ENCODE results near the gene ANO1. TPM values are rescaled to one million over a fixed set of nuclear protein-coding genes. Genes with fewer than 3 reads are reported as not detected.
A peak's percentile ranks its signal among the peaks of the same experiment; 100 is the strongest.

ANO1 gene
- total RNA-seq, 2 donors from 2014 or later: 0.33 TPM; not detected in 1

DNA sequence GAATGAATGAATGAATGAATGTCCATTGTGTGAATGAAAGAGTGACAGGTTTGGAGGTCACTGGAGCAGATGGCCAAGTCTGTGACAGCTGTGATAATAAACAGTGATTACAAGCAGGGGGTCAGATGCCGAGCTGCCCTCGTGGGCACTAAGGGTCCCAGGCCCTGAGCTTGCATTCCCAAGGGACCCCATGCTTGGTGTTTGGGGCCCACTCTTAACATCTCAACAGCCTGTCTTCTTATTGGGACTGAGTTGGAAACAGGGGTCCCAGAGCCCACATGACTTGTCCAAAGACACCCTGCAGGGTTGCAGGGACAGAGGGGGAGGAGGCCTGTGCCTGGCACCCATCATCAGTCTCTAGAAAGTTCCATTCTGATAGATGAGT, 12.0 kb upstream of the ANO1 start:
- no peaks in the 10 kb centered on the region for H3K9me3 Mint-ChIP-seq
- H3K36me3 Mint-ChIP-seq: no peaks in the 10 kb centered on the region
- H3K27ac Mint-ChIP-seq: no peak overlapping the region
- no peak for DNase-seq (ENCODE audit: low spot score in 2 of 2)
- ATAC-seq: no peak

- ATAC-seq (no peak), DNase-seq (ENCODE audit: low spot score in 2 of 2) (no peak)
- Mint-ChIP-seq H3K9me3 (no peaks in the 10 kb centered on the region), H3K27ac (no peak overlapping the region), H3K36me3 (no peaks in the 10 kb centered on the region)
Observed at GRCh38 chr11:70066628-70067027, 11.5 kb upstream of the ANO1 start.

GRCh38 chr11:70067036-70067435, 11.1 kb upstream of the ANO1 start:
- ATAC-seq: no peak
- DNase-seq (ENCODE audit: low spot score in 2 of 2): no peak
- Mint-ChIP-seq H3K27ac (no peak overlapping the region), H3K9me3 (no peaks in the 10 kb centered on the region), H3K36me3 (no peaks in the 10 kb centered on the region)

GRCh38 chr11:70067591-70068341, 10.4 kb upstream of the ANO1 start:
- H3K36me3 Mint-ChIP-seq: no peaks in the 10 kb centered on the region
- DNase-seq (ENCODE audit: low spot score in 2 of 2) (no peak), ATAC-seq (no peak)
- H3K27ac Mint-ChIP-seq: no peak overlapping the region
- no peaks in the 10 kb centered on the region for H3K9me3 Mint-ChIP-seq

DNA sequence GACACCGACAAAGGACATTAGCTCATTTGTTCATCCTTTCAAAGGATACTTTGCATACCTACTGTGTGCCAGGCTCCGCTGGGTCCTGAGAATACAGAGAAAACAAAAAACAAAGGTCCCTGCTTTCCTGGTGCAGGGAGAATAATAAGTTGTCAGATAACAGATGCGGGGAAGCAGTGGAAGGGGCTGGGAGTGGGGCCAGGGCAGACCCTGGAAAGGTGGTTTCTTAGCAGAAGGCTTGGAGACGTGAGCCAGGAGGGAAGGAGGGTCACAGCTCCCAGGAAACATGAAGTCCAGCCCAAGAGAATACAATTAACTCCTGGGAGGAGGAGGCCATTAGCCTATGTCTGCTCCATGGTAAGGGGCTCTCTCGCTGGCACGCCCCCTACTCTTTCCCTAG, 9.8 kb upstream of the ANO1 start:
- H3K9me3 Mint-ChIP-seq: no peaks in the 10 kb centered on the region
- ATAC-seq (no peak), DNase-seq (ENCODE audit: low spot score in 2 of 2) (no peak)
- no peaks in the 10 kb centered on the region for H3K36me3 Mint-ChIP-seq
- no peak overlapping the region for H3K27ac Mint-ChIP-seq

GRCh38 chr11:70068950-70069349, 9.2 kb upstream of the ANO1 start:
- Mint-ChIP-seq H3K27ac (no peak overlapping the region), H3K9me3 (no peaks in the 10 kb centered on the region), H3K36me3 (no peaks in the 10 kb centered on the region)
- no peak for DNase-seq (ENCODE audit: low spot score in 2 of 2)
- no peak for ATAC-seq

DNA sequence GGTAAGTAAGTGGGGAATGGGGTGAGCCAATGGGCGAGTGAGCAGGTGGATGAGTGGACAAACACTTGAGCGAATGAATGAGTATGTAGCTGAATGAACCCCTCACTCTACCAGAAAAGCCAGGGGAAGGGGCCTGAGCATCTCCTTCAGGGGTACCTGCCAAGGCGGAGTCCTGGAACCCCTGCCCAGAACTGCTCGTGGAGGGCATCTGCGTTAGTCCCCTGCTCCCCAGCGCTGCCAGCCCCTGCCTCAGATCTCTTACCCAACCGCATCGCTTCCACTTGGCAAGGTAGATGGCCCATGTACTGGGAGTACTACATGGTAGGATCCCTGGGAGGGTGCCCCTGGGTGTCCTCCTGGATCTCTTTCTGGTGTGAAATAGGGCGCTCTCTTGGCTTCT, 7.4 kb upstream of the ANO1 start:
- ATAC-seq (no peak), DNase-seq (ENCODE audit: low spot score in 2 of 2) (peak in 1 of 2 donors; percentile 30)
- Mint-ChIP-seq H3K36me3 (no peaks in the 10 kb centered on the region), H3K9me3 (no peaks in the 10 kb centered on the region), H3K27ac (no peak overlapping the region)

- no peaks in the 10 kb centered on the region for H3K36me3 Mint-ChIP-seq
- no peak overlapping the region for H3K27ac Mint-ChIP-seq
- DNase-seq (ENCODE audit: low spot score in 2 of 2): peak in 1 of 2 donors; percentile 28
- no peak for ATAC-seq
- H3K9me3 Mint-ChIP-seq: no peaks in the 10 kb centered on the region
Observed at GRCh38 chr11:70071996-70072395, 6.1 kb upstream of the ANO1 start.

DNA sequence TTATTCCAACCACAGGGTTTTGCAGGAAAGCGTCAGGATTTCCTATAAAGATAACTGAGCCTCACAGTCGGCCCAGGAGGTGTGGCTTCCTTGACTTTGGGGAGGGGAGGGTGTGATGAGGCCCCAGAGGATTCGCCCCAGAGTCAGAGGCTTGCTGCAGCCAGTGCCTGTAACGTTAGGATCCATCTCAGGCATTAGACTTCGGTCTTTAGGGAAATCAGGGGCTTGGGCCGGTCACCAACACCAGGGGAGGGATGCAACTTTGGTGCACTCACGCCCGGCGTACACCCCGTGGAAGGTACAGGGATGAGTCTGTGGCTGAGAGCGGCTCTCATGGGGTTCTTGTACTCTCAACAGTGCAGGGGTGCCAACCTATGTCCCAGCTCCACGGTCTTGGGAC, 5.7 kb upstream of the ANO1 start:
- H3K9me3 Mint-ChIP-seq: no peaks in the 10 kb centered on the region
- DNase-seq (ENCODE audit: low spot score in 2 of 2) (peak in 1 of 2 donors; percentile 9), ATAC-seq (no peak)
- no peak overlapping the region for H3K27ac Mint-ChIP-seq
- no peaks in the 10 kb centered on the region for H3K36me3 Mint-ChIP-seq

- no peak for ATAC-seq
- DNase-seq (ENCODE audit: low spot score in 2 of 2): peak in 1 of 2 donors; percentile 7
- no peak overlapping the region for H3K27ac Mint-ChIP-seq
- H3K9me3 Mint-ChIP-seq: no peaks in the 10 kb centered on the region
- H3K36me3 Mint-ChIP-seq: no peaks in the 10 kb centered on the region
Observed at GRCh38 chr11:70072861-70073755, 5.0 kb upstream of the ANO1 start.

DNA sequence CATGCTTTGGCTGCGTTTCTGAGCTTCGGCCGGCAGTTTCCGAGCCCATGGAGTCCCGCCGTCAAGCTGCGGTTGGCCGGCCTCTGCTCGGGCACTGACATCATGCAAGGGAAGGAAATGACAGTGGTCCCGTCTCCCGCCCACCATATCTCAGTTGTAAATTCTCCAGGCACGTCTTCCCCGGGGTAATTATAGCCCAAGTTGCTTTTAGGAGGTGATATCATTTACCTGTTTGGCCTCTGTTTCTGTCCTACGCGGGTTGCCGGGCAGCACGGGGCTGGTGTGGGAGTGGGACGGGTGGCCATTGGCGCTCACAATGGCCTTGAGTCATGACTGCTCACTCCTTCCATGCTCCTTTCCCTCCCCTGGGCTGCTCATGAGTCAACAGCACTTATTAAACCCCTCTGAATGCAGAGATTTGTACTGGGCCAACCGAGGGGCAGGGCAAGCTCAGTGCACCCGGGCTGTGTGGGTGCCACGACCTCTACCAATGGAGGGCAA, 4.2 kb upstream of the ANO1 start:
- Mint-ChIP-seq H3K9me3 (no peaks in the 10 kb centered on the region), H3K27ac (no peak overlapping the region), H3K36me3 (no peaks in the 10 kb centered on the region)
- DNase-seq (ENCODE audit: low spot score in 2 of 2) (peak in 1 of 2 donors; percentile 30), ATAC-seq (peak; percentile 37 to 47)

GRCh38 chr11:70074746-70075145, 3.4 kb upstream of the ANO1 start:
- Mint-ChIP-seq H3K27ac (no peak overlapping the region), H3K36me3 (no peaks in the 10 kb centered on the region), H3K9me3 (no peaks in the 10 kb centered on the region)
- ATAC-seq (no peak), DNase-seq (ENCODE audit: low spot score in 2 of 2) (peak in 1 of 2 donors; percentile 34)

- Mint-ChIP-seq H3K36me3 (no peaks in the 10 kb centered on the region), H3K9me3 (no peaks in the 10 kb centered on the region), H3K27ac (no peak overlapping the region)
- ATAC-seq (no peak), DNase-seq (ENCODE audit: low spot score in 2 of 2) (no peak)
Observed at GRCh38 chr11:70075836-70076235, 2.3 kb upstream of the ANO1 start.

DNA sequence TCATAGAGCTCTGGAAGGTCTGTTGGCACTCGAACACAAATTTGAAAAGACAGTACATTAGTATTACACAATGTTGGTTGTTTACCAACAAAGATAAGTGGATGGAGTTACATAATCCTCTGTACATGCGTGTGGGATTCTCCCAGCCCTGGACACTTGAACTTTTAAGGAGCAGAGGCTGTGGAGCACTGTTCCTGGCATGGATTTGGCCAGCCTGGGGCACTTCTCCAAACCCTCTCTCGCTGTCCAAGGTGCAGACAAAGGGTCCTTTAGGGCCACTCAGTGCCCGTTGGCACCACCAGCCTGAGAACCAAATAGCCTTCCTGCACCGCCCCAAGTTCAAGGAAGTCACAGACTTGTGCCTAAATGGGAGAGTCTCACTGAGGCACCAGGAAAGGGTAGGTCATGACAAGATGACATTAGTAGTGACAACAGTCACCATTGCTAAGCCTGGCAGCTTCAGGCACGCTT, 1.6 kb upstream of the ANO1 start:
- no peaks in the 10 kb centered on the region for H3K9me3 Mint-ChIP-seq
- H3K27ac Mint-ChIP-seq: no peak overlapping the region
- ATAC-seq (no peak), DNase-seq (ENCODE audit: low spot score in 2 of 2) (no peak)
- no peaks in the 10 kb centered on the region for H3K36me3 Mint-ChIP-seq

DNA sequence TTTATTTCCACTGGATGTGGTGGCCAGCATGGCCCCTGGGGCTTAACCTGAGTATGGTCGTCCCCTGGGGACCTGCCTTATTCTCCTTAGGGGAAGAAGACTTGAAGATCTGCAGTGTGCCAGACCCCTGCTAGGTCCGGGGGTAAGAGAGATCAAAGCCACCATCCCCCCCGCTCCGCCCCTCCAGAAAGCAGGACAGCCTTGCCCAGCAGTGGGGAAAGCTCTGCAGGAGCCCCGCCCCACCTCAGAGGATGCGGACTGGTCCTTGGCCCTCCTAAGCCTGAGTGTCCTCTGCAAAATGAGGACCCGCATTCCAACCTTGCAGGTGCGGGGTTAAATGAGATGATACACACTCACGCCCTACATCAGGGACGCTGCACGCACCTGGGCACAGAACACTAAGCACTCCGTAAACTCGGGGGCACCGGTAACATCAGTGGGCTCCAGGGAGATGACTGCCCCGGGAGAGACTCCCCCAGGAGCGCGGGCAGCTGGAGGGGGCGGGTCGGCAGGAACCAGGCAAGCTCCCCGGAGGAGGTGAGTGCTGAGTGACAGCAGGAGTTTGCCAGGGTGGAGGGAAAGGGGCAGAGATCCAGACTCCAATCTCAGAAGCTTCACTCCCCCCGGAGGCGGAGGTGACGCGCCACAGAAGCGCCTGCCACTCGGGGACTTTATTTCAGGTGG, 564 bp upstream of the ANO1 start:
- no peak for ATAC-seq
- no peaks in the 10 kb centered on the region for H3K36me3 Mint-ChIP-seq
- no peak for DNase-seq (ENCODE audit: low spot score in 2 of 2)
- H3K9me3 Mint-ChIP-seq: no peaks in the 10 kb centered on the region
- no peak overlapping the region for H3K27ac Mint-ChIP-seq

GRCh38 chr11:70078781-70079616, 882 bp downstream of the ANO1 start:
- H3K27ac Mint-ChIP-seq: no peak overlapping the region
- H3K36me3 Mint-ChIP-seq: no peaks in the 10 kb centered on the region
- no peaks in the 10 kb centered on the region for H3K9me3 Mint-ChIP-seq
- DNase-seq (ENCODE audit: low spot score in 2 of 2): no peak
- no peak for ATAC-seq
